Hepatocyte (in vitro differentiated cells): Measurements from ENCODE around the gene SH3GL2. TPM values are rescaled to one million over a fixed set of nuclear protein-coding genes. Genes with fewer than 3 reads are reported as not detected.

Experiments
- DNase-seq: peaks from one replicate; pipeline ENCODE4 v3.0.0-alpha.2; 2016; ENCODE audit warnings: low spot score
- H2AFZ ChIP-seq: fragments of 200-600 bp; sonication (generic); 2 replicates; pipeline ENCODE4 v1.6.0; 2016; ENCODE audit warnings: antibody characterized with exemption, mild to moderate bottlenecking
- H3K27ac ChIP-seq: fragments of 200-600 bp; sonication (generic); 2 replicates; pipeline ENCODE4 v1.5.1; 2016; ENCODE audit warnings: mild to moderate bottlenecking
- H3K27me3 ChIP-seq: fragments of 200-600 bp; sonication (generic); 2 replicates; pipeline ENCODE4 v1.6.1; 2016
- H3K36me3 ChIP-seq: fragments of 200-600 bp; sonication (generic); replicated peaks from 2 replicates; pipeline ENCODE4 v1.5.1; 2016; ENCODE audit warnings: low read depth; ENCODE audit not compliant: insufficient read depth
- H3K4me1 ChIP-seq: fragments of 200-600 bp; sonication (generic); 2 replicates; pipeline ENCODE4 v1.5.1; 2016; ENCODE audit warnings: mild to moderate bottlenecking, moderate library complexity; ENCODE audit not compliant: insufficient read depth
- H3K4me2 ChIP-seq: fragments of 200-600 bp; sonication (generic); 2 replicates; pipeline ENCODE4 v1.6.0; 2016
- H3K4me3 ChIP-seq: fragments of 200-600 bp; sonication (generic); 2 replicates; pipeline ENCODE4 v1.5.1; 2016; ENCODE audit warnings: mild to moderate bottlenecking
- H3K79me2 ChIP-seq: fragments of 200-600 bp; sonication (generic); 2 replicates; pipeline ENCODE4 v1.6.0; 2017; ENCODE audit warnings: mild to moderate bottlenecking
- H3K9me2 ChIP-seq: fragments of 200-600 bp; sonication (generic); replicated peaks from 2 replicates; pipeline ENCODE4 v1.6.0; 2017; ENCODE audit warnings: mild to moderate bottlenecking; ENCODE audit not compliant: insufficient read depth
- H3K9me3 ChIP-seq: fragments of 200-600 bp; sonication (generic); 2 replicates; pipeline ENCODE4 v1.5.1; 2016; ENCODE audit warnings: low read depth, mild to moderate bottlenecking
- H4K20me1 ChIP-seq: fragments of 200-600 bp; sonication (generic); 2 replicates; pipeline ENCODE4 v1.6.0; 2016; ENCODE audit warnings: mild to moderate bottlenecking; ENCODE audit not compliant: insufficient read depth, poor library complexity, severe bottlenecking
- CTCF ChIP-seq: fragments of 200-600 bp; sonication (generic); IDR thresholded peaks from 2 replicates; pipeline ENCODE4 v1.5.1; 2016; ENCODE audit warnings: antibody characterized with exemption, mild to moderate bottlenecking; ENCODE audit not compliant: poor library complexity
- EZH2 ChIP-seq: fragments of 200-600 bp; sonication (generic); IDR thresholded peaks from 2 replicates; pipeline ENCODE4 v1.6.1; 2016; ENCODE audit warnings: antibody characterized with exemption, mild to moderate bottlenecking, borderline replicate concordance
- EZH2phosphoT487 ChIP-seq: fragments of 200-600 bp; sonication (generic); IDR thresholded peaks from one replicate; pipeline ENCODE4 v1.6.1; 2018; ENCODE audit warnings: antibody characterized with exemption, mild to moderate bottlenecking, low read depth, moderate library complexity; ENCODE audit not compliant: unreplicated experiment, severe bottlenecking
- WGBS: methylation state at CpG from one replicate; pipeline ENCODE4 v1.1.6; 2016; ENCODE audit warnings: low lambda C conversion rate; ENCODE audit errors: missing lambda C conversion rate; 5-methylcytosine and 5-hydroxymethylcytosine counted together
- polyA plus RNA-seq: library from polyadenylated mRNA; unstranded; fragments of >200 nt; fragmentation: Nextera tagmentation; extraction: Ambion mirVana; gene quantifications from 2 replicates; pipeline ENCODE4 v1.2.1, GENCODE V29; 2016
- total RNA-seq: library from RNA; depleted of rRNA; stranded (reverse); fragments of >200 nt; gene quantifications from 2 replicates; pipeline ENCODE4 v1.2.3, GENCODE V29; 2014

The SH3GL2 gene
- total and polyA plus RNA-seq, 2 experiments from 2014 or later = 2.8 to 5.8 TPM

- DNase-seq = no peak
- Histone ChIP-seq H3K9me3 (no peaks in the 10 kb centered on the region), H3K4me1 (peaks cover 2% of the 10 kb centered on the region), H3K27ac (no peak overlapping the region), H3K4me3 (no peak overlapping the region), H3K27me3 (no peaks in the 10 kb centered on the region), H3K79me2 (no peaks in the 10 kb centered on the region), H2AFZ (no peak overlapping the region), H4K20me1 (no peaks in the 10 kb centered on the region), H3K36me3 (no peaks in the 10 kb centered on the region), H3K9me2 (no peaks in the 10 kb centered on the region), H3K4me2 (no peak overlapping the region)
- TF ChIP-seq EZH2phosphoT487 = no peak
- TF ChIP-seq EZH2 = no peak
- TF ChIP-seq CTCF = peak; percentile 2
- 44% methylated on average over 3 of the region's 3 CpGs for WGBS
Measured at GRCh38 chr9:17742067-17742466, 163.2 kb downstream of the SH3GL2 start.

DNA sequence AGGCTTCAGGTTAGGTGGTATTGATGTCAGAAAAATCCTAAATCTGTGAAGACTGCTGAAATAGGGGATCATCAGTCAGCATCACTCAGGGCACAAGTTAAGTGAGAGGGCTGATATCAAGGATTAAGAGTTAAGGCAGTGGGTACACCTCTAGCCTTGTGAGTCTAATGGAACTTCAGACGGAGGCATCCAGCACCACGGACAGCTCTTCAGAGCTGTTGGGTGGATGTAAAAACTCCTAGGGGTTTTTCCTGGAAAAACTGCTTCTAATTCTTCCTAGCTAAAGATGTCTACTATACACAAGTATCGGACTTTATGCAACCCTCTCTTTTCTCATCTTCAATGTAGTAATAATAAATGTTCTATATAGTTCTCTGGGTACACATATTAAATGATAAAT, 165.9 kb downstream of the SH3GL2 start:
- Histone ChIP-seq H3K36me3 (no peaks in the 10 kb centered on the region), H3K4me1 (no peaks in the 10 kb centered on the region), H4K20me1 (no peaks in the 10 kb centered on the region), H3K4me2 (no peak overlapping the region), H3K4me3 (no peak overlapping the region), H3K9me2 (no peaks in the 10 kb centered on the region), H3K27me3 (no peaks in the 10 kb centered on the region), H3K79me2 (no peaks in the 10 kb centered on the region), H3K9me3 (no peaks in the 10 kb centered on the region), H2AFZ (no peak overlapping the region), H3K27ac (no peak overlapping the region)
- DNase-seq = peak; percentile 64
- 10% methylated on average over 3 of the region's 3 CpGs for WGBS
- no peak for TF ChIP-seq CTCF
- no peak for TF ChIP-seq EZH2

- WGBS = 71% methylated on average over 3 of the region's 3 CpGs
- Histone ChIP-seq H3K4me2 (no peak overlapping the region), H3K4me3 (no peak overlapping the region)
Measured at GRCh38 chr9:17750269-17750668, 171.4 kb downstream of the SH3GL2 start.

More at GRCh38 chr9:17750269-17750668, 171.4 kb downstream of the SH3GL2 start:
- Histone ChIP-seq H3K79me2 (no peaks in the 10 kb centered on the region), H3K27ac (no peak overlapping the region), H2AFZ (no peak overlapping the region), H3K9me3 (no peaks in the 10 kb centered on the region), H3K4me1 (no peaks in the 10 kb centered on the region), H3K27me3 (no peaks in the 10 kb centered on the region), H4K20me1 (no peaks in the 10 kb centered on the region), H3K9me2 (no peaks in the 10 kb centered on the region), H3K36me3 (no peaks in the 10 kb centered on the region)
- TF ChIP-seq CTCF (no peak), EZH2phosphoT487 (no peak), EZH2 (no peak)
- DNase-seq = no peak
